Colonic mucosa (tissue), 4 donors: ENCODE data around the gene BRCA1. TPM values are rescaled to one million over a fixed set of nuclear protein-coding genes. Genes with fewer than 3 reads are reported as not detected.
"Not testable (repeated sequence)": the region's sequence is repeated elsewhere in the genome, so short reads cannot be mapped to it uniquely, and the experiment has no call there.

Source experiments
- DNase-seq: peaks from one replicate; pipeline ENCODE4 v3.0.0-alpha.2; 2020
- H3K27ac ChIP-seq: fragments of 200-600 bp; one replicate; pipeline ENCODE4 v1.8.0; 2021
- H3K27me3 ChIP-seq: fragments of 200-600 bp; one replicate; pipeline ENCODE4 v1.8.0; 2021
- H3K36me3 ChIP-seq: fragments of 200-600 bp; one replicate; pipeline ENCODE4 v1.8.0; 2021
- H3K4me1 ChIP-seq: fragments of 200-600 bp; one replicate; pipeline ENCODE4 v1.8.0; 2021; ENCODE audit warnings: mild to moderate bottlenecking
- H3K4me3 ChIP-seq: fragments of 200-600 bp; one replicate; pipeline ENCODE4 v1.8.0; 2021
- H3K9ac ChIP-seq, 2 donors: one replicate each; pipeline ENCODE4 v1.7.0; 2013; ENCODE audit warnings: control low read depth in 2 of 2, low read depth in 2 of 2, low read length in 2 of 2
- H3K9me3 ChIP-seq: fragments of 200-600 bp; one replicate; pipeline ENCODE4 v1.8.0; 2021
- intact Hi-C: fragments of 100-400 bp; cut with DNase I; formaldehyde crosslinking; loops from one replicate; pipeline ENCODE4 v1.14.1; 2022
- total RNA-seq, 2 donors: library from RNA; stranded (reverse); fragmentation: NEBNext Ultra II Directional in 1 of 2; extraction: Animal tissue kit (Norgen Biotek cat#: 25700) in 1 of 2; gene quantifications; one replicate each; pipeline ENCODE4 v1.2.1, GENCODE V29; 2021
- TF ChIP-seq, protein P1 (sequence below): fragments of 200-600 bp; IDR thresholded peaks from one replicate; pipeline ENCODE4 v1.8.0; 2022; ENCODE audit warnings: antibody characterized with exemption, mild to moderate bottlenecking
- donor health status: healthy.
- donor health status: DM: no; HTN: no; CAD: no.
- donor health status: DM: no; HTN: no; CAD: no.

Gene BRCA1
- total RNA-seq, 2 donors from 2014 or later: 9.5 to 44.1 TPM

DNA sequence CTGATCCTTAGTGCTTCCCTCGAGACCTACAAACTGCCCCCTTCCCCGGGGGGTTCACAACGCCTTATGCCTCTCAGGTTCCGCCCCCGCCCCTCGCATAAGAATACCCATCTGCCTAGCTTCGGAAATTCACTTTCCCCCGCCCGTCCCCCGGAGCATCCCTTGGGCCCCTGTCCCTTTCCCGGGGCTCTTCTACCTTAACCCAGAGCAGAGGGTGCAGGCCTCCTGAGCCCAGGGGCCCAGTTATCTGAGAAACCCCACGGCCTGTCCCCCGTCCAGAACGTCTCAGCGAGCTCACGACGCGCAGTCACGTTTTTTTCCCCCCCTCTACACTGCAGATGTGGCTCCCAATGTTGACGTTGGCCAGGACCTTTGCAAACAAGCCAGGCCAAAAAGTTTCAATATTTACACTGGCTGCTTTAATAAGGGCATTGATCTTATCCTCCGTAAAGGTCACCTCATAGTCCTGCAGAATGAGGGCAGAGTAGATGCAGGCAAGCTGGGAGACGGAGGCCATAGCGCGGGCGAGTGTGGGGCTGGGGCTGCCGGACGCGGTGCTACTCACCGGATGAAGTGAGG lies 44.5 kb upstream of the BRCA1 start:
- H3K9me3 ChIP-seq: no peaks in the 10 kb centered on the region
- TF ChIP-seq, protein P1, sequence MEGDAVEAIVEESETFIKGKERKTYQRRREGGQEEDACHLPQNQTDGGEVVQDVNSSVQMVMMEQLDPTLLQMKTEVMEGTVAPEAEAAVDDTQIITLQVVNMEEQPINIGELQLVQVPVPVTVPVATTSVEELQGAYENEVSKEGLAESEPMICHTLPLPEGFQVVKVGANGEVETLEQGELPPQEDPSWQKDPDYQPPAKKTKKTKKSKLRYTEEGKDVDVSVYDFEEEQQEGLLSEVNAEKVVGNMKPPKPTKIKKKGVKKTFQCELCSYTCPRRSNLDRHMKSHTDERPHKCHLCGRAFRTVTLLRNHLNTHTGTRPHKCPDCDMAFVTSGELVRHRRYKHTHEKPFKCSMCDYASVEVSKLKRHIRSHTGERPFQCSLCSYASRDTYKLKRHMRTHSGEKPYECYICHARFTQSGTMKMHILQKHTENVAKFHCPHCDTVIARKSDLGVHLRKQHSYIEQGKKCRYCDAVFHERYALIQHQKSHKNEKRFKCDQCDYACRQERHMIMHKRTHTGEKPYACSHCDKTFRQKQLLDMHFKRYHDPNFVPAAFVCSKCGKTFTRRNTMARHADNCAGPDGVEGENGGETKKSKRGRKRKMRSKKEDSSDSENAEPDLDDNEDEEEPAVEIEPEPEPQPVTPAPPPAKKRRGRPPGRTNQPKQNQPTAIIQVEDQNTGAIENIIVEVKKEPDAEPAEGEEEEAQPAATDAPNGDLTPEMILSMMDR: no peak
- DNase-seq: peak; percentile 54
- intact Hi-C loops: loop anchor here (10.0 kb wide), 1 partner anchor 155 kb away; no protein-coding TSS in a partner anchor
- H3K27me3 ChIP-seq: no peaks in the 10 kb centered on the region
- H3K36me3 ChIP-seq: no peaks in the 10 kb centered on the region
- H3K4me3 ChIP-seq: peak overlapping the region; percentile 70
- H3K4me1 ChIP-seq: peaks cover 4% of the 10 kb centered on the region
- peak overlapping the region; percentile 97 for H3K27ac ChIP-seq
- H3K9ac ChIP-seq: peak overlapping the region; percentile 54 to 97

DNA sequence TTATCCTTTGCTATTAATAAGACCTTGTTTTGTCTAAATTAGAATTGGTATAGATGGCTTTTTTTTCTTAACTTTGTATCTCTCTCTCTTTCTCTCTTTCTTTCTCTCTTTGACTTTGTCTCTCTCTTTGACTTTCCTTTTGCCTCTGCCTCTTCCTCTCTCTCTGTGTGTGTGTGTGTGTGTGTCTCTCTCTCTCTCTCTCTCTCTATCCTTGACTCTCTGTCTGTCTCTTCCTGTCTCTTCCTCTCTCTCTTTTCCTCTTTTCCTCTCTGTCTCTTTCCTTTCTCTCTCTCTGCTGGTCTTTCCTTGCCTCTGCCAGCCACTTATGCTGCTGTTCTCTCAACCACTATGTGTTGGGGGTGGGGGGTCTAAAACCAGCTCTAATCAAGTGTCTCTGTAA lies 40.8 kb upstream of the BRCA1 start:
- H3K4me1 ChIP-seq, H3K9ac ChIP-seq, H3K36me3 ChIP-seq, H3K27me3 ChIP-seq, H3K9me3 ChIP-seq, H3K27ac ChIP-seq, DNase-seq, H3K4me3 ChIP-seq: not testable (repeated sequence)
- intact Hi-C loops: loop anchor here (10.0 kb wide), 1 partner anchor 159 kb away; no protein-coding TSS in a partner anchor

DNA sequence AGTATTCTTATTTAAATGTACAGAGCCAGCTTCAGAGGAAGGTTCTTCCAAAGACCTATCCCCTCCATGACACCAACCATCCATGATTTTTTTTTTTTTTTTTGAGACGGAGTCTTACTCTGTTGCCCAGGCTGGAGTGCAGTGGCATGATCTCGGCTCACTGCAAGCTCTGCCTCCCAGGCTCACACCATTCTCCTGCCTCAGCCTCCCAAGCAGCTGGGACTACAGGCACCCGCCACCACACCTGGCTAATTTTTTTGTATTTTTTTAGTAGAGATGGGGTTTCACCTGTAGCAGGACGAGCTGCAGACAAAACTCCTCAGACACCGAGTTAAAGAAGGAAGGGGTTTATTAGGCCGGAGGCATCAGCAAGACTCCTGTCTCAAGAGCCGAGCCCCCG lies 34.8 kb upstream of the BRCA1 start:
- H3K9me3 ChIP-seq, DNase-seq, H3K4me1 ChIP-seq, H3K27ac ChIP-seq, H3K36me3 ChIP-seq, H3K9ac ChIP-seq, H3K4me3 ChIP-seq, H3K27me3 ChIP-seq: not testable (repeated sequence)
- intact Hi-C loops: loop anchor here (10.0 kb wide), 1 partner anchor 165 kb away; no protein-coding TSS in a partner anchor

DNA sequence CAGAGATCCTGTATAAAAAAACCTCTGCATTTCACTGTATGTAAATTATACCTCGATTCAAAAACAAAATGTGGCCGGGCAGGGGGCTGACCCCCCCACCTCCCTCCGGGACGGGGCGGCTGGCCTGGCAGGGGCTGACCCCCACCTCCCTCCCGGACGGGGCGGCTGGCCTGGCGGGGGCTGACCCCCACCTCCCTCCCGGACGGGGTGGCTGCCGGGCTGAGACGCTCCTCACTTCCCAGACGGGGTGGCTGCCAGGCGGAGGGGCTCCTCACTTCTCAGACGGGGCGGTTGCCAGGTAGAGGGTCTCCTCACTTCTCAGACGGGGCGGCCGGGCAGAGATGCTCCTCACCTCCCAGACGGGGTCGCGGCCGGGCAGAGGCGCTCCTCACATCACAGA lies 34.1 kb upstream of the BRCA1 start:
- H3K9ac ChIP-seq, DNase-seq, H3K36me3 ChIP-seq, H3K27me3 ChIP-seq, H3K9me3 ChIP-seq, intact Hi-C loops, H3K4me3 ChIP-seq, H3K4me1 ChIP-seq, H3K27ac ChIP-seq: not testable (repeated sequence)

DNA sequence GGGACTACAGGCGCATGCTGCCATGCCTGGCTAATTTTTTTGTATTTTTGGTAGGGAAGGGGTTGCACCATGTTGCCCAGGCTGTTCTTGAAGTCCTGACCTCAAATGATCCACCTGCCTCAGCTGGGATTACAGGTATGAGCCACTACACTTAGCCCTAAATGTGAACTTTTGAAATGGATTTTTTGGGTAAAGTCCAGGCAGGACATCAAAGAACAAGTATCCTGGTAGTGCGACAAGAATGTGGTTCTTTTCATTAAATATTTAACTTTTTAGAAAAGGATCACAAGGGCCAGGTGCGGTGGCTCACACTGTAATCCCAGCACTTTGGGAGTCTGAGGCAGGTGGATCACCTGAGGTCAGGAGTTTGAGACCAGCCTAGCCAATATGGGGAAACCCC lies 30.5 kb upstream of the BRCA1 start:
- Histone ChIP-seq H3K36me3 (no peaks in the 10 kb centered on the region), H3K27ac (no peak overlapping the region), H3K4me3 (no peak overlapping the region), H3K27me3 (no peaks in the 10 kb centered on the region), H3K9ac (no peak overlapping the region), H3K9me3 (no peaks in the 10 kb centered on the region), H3K4me1 (no peaks in the 10 kb centered on the region)
- TF ChIP-seq, protein P1: no peak
- no peak for DNase-seq
- intact Hi-C loops: no loop called here

DNA sequence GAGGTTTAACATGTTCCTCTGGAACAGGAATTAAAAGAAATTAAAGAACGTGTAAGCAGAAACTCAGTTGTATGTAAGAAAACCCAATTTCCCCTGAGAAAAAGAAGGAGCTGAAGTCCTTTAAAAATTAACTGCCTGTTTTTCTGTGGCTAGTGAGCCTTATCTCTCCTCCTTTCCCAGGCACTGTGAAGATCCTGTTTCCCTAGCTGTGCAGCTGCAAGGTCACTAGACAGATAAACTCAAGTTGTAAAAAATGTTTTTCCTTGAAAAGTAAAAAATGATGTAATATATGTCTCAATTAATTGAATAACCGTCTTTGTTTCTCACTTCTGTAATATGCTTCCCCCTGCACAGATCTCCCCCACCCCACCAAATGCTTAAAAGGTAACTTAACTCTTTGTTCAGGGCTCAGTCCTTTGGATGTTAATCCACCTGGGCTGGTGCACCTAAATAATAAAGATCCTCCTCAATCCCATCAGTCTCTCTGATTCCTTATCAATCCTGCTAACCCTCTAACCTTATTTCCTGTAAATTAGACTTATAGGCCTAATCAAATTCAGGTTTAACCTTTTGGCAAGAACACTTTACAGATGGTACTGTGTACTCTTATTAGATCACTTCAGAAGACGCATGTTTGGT lies 28.2 kb upstream of the BRCA1 start:
- H3K9ac ChIP-seq, H3K9me3 ChIP-seq, H3K4me1 ChIP-seq, H3K36me3 ChIP-seq, H3K27ac ChIP-seq, DNase-seq, intact Hi-C loops, H3K4me3 ChIP-seq, H3K27me3 ChIP-seq: not testable (repeated sequence)

DNA sequence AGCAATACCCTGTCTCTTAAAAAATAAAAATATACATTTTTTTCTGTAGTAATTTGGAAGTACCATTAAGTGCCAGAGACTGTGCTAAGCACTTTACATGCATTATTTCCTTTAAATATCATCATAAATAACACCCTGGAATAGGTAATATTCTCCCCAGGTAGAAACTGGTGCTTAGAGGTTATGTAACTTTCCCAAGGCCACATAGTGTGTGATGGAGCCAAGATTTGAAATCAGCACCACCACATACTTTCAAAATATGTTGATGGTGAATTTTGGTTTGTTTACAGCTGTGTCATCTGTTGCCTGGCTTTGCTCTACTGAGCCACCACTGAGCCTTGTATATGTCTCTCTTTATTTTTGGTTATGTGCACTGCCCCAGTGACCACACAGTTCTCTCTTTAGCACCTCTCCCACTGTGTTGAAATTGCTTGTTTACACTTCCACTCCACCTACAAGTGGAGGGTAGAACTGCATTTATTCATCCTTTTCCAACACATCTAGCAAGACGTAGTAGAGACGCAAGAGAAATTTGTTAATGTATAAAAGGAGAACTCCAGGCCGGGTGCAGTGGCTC lies 26.8 kb upstream of the BRCA1 start:
- Histone ChIP-seq H3K9ac (no peak overlapping the region), H3K4me1 (no peaks in the 10 kb centered on the region), H3K27me3 (no peaks in the 10 kb centered on the region), H3K9me3 (no peaks in the 10 kb centered on the region), H3K27ac (no peak overlapping the region), H3K4me3 (no peak overlapping the region), H3K36me3 (no peaks in the 10 kb centered on the region)
- TF ChIP-seq, protein P1: no peak
- DNase-seq: no peak
- intact Hi-C loops: no loop called here
